22Rv1 (cell line): ENCODE data around the gene IL1A.

ENCODE experiments used
- ZFX ChIP-seq: fragments of 450-650 bp; IDR thresholded peaks from 2 replicates; pipeline ENCODE4 v1.6.1; 2017; ENCODE audit warnings: antibody characterized with exemption, borderline replicate concordance
- TF ChIP-seq, protein P1 (sequence below): fragments of 450-650 bp; IDR thresholded peaks from 2 replicates; pipeline ENCODE4 v1.5.1; 2017; ENCODE audit warnings: mild to moderate bottlenecking

- TF ChIP-seq, protein P1, sequence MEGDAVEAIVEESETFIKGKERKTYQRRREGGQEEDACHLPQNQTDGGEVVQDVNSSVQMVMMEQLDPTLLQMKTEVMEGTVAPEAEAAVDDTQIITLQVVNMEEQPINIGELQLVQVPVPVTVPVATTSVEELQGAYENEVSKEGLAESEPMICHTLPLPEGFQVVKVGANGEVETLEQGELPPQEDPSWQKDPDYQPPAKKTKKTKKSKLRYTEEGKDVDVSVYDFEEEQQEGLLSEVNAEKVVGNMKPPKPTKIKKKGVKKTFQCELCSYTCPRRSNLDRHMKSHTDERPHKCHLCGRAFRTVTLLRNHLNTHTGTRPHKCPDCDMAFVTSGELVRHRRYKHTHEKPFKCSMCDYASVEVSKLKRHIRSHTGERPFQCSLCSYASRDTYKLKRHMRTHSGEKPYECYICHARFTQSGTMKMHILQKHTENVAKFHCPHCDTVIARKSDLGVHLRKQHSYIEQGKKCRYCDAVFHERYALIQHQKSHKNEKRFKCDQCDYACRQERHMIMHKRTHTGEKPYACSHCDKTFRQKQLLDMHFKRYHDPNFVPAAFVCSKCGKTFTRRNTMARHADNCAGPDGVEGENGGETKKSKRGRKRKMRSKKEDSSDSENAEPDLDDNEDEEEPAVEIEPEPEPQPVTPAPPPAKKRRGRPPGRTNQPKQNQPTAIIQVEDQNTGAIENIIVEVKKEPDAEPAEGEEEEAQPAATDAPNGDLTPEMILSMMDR = no peak
- no peak for TF ChIP-seq ZFX
Observed at GRCh38 chr2:112730791-112731190, 53.5 kb downstream of the IL1A start.
